ENCODE data around the gene FCN1. TPM values are rescaled to one million over a fixed set of nuclear protein-coding genes. Genes with fewer than 3 reads are reported as not detected.

Gene FCN1
- total RNA-seq, 1 donor from 2014 or later = 84.4 TPM

- H3K4me3 ChIP-seq = no peak overlapping the region
- DNase-seq (no peak), ATAC-seq (no peak)
- no peaks in the 10 kb centered on the region for H3K36me3 ChIP-seq
- H3K27ac ChIP-seq = no peak overlapping the region
- H3K27me3 ChIP-seq (ENCODE audit: low read depth) = peaks cover 61% of the 10 kb centered on the region
- intact Hi-C loops (cut with DNase I) = no loop called here
- no peaks in the 10 kb centered on the region for H3K9me3 ChIP-seq
- peaks cover 29% of the 10 kb centered on the region for H3K4me1 ChIP-seq
- no peak for TF ChIP-seq CTCF (IDR thresholded peaks at IDR 0.05)
Measured at GRCh38 chr9:134942011-134942787, 24.5 kb upstream of the FCN1 start.

- intact Hi-C loops (cut with DNase I) = no loop called here
- H3K9me3 ChIP-seq = no peaks in the 10 kb centered on the region
- TF ChIP-seq CTCF (IDR thresholded peaks at IDR 0.05) = no peak
- DNase-seq (no peak), ATAC-seq (no peak)
- H3K27me3 ChIP-seq (ENCODE audit: low read depth) = peaks cover 65% of the 10 kb centered on the region
- H3K4me3 ChIP-seq = no peak overlapping the region
- no peak overlapping the region for H3K27ac ChIP-seq
- no peaks in the 10 kb centered on the region for H3K36me3 ChIP-seq
- H3K4me1 ChIP-seq = peaks cover 30% of the 10 kb centered on the region
Measured at GRCh38 chr9:134940236-134941208, 22.8 kb upstream of the FCN1 start.

- peaks cover 29% of the 10 kb centered on the region for H3K4me1 ChIP-seq
- no peaks in the 10 kb centered on the region for H3K9me3 ChIP-seq
- H3K36me3 ChIP-seq = no peaks in the 10 kb centered on the region
- peaks cover 62% of the 10 kb centered on the region for H3K27me3 ChIP-seq (ENCODE audit: low read depth)
- intact Hi-C loops (cut with DNase I) = no loop called here
- no peak overlapping the region for H3K27ac ChIP-seq
- no peak overlapping the region for H3K4me3 ChIP-seq
- DNase-seq (no peak), ATAC-seq (no peak)
- TF ChIP-seq CTCF (IDR thresholded peaks at IDR 0.05) = no peak
Measured at GRCh38 chr9:134939836-134940235, 22.1 kb upstream of the FCN1 start.

- peaks cover 29% of the 10 kb centered on the region for H3K4me1 ChIP-seq
- peaks cover 56% of the 10 kb centered on the region for H3K27me3 ChIP-seq (ENCODE audit: low read depth)
- no peak overlapping the region for H3K4me3 ChIP-seq
- H3K27ac ChIP-seq = no peak overlapping the region
- H3K9me3 ChIP-seq = no peaks in the 10 kb centered on the region
- no peak for ATAC-seq
- no peak for TF ChIP-seq CTCF (IDR thresholded peaks at IDR 0.05)
- DNase-seq = no peak
- intact Hi-C loops (cut with DNase I) = no loop called here
- H3K36me3 ChIP-seq = no peaks in the 10 kb centered on the region
Measured at GRCh38 chr9:134939080-134939733, 21.5 kb upstream of the FCN1 start.

GRCh38 chr9:134938346-134939079 lies 20.8 kb upstream of the FCN1 start:
- ATAC-seq (no peak), DNase-seq (no peak)
- Histone ChIP-seq H3K4me1 (peaks cover 22% of the 10 kb centered on the region), H3K27ac (no peak overlapping the region), H3K9me3 (no peaks in the 10 kb centered on the region), H3K27me3 (ENCODE audit: low read depth) (peaks cover 50% of the 10 kb centered on the region), H3K4me3 (no peak overlapping the region), H3K36me3 (no peaks in the 10 kb centered on the region)
- intact Hi-C loops (cut with DNase I) = no loop called here
- TF ChIP-seq CTCF (IDR thresholded peaks at IDR 0.05) = no peak
